GM18517 (cell line): Measurements from ENCODE around the gene MLNR.

Experiments used
- ATAC-seq: cut with Tn5 transposase; IDR thresholded peaks from one replicate; pipeline ENCODE4 v1.9.1; 2021; ENCODE audit warnings: mild to moderate bottlenecking, moderate library complexity; ENCODE audit not compliant: unreplicated experiment

MLNR gene

DNA sequence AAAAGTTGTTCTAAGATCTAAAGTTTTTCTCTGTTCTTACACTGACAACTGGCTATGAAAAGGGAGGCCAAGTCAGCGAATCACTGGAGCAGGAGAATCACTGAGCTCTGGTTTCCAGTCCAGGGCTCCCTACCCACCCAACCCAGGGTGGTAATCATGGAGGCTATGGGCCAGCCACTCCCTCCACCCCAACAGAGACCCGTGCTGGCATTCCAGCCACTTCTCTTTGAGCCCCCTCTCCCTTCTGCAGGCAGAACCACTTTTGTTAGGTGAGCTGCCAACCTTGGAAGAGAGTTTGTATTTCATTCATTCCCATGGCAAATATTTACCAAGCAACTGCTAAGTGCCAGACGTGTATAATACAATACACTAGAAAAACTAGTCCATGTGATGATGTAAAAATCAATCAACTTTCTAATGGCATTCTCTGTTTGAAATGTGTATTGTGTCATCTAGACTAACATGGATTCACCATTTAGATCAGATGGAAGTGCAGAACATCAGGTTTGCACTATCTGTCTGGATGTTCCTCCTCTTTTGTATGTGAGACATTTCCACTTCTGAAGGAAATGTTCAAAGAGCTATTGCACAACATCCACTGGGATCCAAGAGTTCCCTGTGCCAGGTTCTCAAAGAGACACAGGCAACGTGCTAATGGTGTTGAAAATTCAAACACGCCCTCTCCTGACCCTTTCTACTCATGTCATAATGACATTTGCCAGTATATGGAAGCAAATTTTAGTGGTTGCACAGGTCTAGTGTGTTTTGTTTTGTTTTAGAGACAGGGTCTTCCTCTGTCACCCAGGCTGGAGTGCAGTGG lies 5.3 kb downstream of the MLNR start:
- ATAC-seq: no peak

DNA sequence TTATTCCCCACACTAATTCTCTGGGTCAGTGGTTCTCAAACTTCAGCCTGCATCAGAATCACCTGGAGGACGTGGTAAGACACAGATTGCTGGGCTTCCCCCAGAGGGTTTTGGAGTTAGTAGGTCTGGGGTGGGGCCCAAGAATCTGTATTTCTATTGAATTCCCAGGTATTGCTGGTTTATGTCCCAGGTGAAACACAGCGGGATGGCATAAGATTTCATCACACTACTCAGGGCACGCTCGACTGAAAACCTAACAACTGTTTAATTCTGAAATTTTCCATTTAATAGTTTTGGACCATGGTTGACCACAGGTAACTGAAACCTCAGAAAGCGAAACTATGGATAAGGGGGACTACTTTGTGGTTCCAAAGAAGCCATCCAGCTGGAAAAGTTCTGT lies 6.5 kb downstream of the MLNR start:
- ATAC-seq: no peak

DNA sequence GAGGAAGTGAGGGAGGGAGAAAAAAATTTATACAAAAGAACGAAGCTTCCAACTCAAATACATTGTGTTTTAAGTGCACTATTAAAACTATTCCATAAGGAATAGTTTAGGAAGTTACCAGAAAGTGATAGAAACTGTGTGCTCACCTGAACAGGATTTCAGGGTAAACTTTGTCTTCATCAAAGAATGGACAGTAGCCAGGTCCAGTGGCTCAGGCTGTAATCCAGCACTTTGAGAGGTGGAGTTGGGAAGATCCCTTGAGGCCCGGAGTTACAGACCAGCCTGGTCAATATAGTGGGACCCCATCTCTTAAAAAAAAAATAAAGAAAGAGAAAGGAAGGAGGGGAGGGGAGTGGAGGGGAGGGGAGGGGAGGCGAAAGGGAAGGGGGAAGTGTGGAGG lies 14.6 kb downstream of the MLNR start:
- ATAC-seq: no peak

DNA sequence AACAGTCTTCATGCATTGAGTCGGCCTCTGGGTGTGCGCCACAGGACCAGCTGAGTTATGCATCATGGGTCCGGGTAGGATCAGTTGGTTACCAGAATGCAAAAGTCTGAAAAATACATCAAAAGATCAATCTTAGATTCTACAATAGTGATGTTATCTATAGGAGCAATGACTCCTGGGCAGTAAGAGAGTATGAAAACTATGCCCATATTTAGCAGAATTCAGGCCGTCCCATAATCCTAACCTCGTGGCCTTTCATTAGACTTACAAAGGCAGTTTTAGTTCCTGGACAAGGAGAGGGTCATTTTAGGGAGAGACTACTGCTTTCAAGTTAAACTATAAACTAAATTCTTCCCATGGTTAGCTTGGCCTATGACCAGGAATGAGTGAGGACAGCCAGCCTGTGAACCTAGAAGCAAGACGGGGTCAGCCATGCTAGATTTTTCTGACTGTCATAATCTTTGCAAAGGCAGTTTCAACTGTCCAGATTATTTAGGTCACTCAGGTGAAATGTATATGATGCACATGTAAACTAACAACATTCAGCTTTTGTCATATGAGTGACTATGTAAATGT lies 15.8 kb downstream of the MLNR start:
- no peak for ATAC-seq

DNA sequence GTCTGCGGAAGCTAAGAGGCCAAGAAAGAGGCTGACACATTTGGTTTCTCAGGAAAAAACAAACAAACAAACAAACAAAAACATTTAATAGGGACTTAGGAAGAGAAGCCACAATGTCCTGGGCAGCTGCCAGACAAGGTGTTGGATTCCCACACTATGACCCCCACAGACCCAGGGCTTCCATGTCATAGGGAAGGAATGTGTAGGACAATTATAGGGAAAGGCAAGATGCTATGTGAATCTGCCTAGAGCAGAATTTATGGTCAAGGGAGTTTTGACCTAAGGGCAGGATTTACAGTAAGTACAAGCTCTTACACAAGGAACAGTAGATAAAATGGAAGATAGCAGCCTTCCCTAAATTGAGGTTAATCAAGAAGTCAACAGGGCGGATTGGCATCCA lies 18.5 kb downstream of the MLNR start:
- no peak for ATAC-seq

DNA sequence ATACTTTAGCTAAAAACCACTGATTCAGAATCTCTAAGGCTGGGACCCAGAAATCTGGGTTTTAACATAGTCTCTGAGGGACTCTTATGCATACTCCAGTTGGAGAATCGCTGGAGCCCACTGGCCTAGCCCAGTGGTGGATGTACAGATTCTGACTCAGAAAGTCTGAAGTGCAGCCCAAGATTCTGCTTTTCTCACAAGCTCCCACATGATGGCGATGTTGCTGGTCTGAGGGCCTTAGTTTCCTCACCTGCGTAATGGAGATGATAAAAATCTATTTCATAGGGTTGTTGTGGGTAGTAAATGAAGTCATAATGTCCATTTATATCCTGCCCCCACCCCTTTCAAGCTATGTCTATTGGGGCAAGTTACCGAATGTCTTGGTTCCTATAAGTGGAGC lies 19.9 kb downstream of the MLNR start:
- no peak for ATAC-seq

DNA sequence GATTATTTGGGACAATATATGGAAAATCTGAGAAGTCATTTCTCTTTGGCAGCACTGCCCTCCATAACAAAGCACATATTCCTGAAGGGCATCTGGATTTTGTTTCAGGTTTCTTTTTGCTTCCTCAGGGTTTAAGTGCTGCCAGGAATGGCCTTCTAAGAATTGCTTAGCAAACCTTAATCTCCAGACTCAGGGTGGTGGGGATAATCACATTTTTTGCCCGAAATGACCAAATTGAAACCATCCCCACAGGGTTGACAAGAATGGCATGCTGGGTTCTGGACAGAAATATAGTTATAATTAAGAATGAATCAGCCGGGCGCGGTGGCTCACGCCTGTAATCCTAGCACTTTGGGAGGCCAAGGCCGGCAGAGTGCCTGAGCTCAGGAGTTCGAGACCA lies 21.2 kb downstream of the MLNR start:
- ATAC-seq: no peak

DNA sequence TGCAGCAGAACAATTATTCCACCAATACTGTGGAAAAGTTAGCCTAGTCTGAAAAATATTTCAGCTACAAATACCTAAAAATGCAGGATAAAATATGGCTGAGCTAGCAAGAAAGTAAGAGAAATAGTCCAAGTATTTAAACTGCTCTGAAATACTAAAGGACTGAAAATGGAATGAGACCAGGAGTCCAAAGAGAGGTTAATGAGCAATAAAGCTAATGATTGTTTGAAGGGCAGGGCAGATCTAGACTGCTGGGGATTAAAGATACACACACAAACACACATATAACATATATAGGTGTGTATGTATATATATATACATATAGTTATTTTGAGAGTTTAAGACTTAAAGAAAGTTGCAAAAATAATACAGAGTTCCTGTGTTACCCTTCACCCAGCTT lies 25.0 kb downstream of the MLNR start:
- no peak for ATAC-seq

DNA sequence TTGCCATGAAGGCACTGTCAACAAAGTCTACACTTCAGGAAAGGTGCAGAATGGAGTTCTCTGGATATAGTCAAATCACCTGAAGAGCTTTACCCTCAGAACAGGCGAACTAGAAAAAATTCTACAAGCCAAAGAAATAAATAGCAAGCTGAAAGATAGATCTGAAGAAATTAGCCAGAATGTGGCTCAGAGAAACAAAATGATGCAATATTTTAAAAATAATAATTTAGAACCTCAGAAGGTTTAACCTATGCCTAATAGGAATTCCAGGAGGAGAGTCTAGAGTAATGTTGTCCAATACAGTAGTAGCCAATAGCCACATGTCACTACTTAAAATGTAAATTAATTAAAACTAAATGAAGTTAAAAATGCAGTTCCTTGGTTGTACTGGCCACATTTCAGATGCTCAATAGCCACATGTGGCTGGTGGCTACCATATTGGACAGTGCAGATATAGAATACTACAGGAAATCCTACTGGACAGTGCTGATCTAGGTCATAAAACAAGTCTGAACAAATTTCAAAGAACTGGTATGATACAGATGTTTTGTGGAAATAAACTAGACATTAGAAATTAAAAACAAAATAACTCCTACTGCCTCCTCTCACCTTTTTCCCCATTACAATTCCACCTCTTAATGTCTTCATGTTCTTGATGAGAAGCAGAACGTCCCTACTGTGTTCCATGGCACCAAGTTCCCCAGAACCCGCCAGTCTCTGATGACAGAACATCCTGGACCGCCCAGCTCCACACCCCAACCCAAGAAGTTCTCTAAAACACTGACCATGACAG lies 26.9 kb downstream of the MLNR start:
- peak; percentile 37 for ATAC-seq

DNA sequence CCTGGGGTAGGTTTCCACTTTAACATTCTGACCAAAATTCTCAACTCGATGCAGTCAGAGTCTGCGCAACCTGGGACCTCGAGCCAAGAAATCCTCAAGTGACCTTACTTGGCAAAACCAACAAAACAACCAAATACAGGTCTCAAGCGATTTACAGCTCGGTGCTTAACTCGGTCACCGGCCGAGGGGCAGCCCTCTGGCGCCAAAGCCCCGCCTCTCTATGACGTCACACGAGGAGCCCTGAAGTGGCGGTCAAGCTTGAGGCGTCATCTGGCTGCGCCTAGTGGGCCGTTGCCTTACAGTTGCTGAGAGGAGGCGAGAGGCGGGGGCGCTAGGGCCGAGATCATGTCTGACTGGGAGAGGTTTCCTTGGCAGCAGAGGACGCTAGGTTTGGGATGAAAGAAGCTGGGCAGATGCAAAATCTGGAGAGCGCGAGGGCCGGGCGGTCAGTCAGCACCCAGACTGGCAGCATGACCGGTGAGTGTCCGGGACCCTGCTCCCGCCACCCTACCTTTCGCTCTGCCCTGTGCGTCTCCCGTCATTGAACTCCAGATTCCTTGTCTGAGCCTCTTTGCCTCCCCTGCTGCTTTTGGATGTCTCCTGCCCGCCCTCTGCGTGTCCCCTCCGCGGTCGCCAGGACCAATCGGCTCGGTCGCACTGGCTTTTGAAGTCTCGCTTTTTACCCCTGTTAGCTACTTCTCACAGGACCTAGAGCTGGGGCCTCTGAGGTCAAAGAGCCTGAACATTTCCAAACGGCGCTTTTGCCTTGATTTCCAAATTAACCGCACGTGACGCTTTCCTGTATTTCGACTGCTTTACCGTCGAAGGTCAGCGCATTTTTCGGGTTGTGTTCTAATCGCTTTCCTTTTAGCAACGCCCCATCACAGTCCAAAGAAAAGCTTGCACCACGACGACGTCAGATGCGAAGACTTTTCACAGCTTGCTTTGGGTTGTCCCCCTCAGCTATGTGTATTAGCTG lies 27.8 kb downstream of the MLNR start, which contains the start of gene CDADC1:
CDADC1 (plus strand) TSS at position 283 of the 979 bp plus-strand sequence; CDS start at position 396, 113 bp downstream.
- peak; percentile 96 for ATAC-seq

DNA sequence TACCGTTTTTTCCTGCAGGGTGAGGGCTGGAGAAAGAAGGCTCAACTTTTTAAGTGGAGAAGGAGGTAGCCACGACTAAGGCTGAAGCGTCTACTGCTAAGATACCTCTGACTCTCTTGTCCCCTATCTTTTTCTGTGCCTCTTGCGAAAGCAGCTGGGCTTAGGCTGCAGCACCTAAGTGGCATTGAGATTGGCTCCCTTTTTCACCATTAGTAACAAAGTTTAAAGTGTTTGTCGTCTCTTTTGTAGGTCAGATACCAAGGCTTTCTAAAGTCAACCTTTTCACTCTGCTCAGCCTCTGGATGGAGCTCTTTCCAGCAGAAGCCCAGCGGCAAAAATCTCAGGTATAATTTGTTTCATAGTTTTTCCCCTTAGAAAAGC lies 28.5 kb downstream of the MLNR start:
- ATAC-seq: no peak

DNA sequence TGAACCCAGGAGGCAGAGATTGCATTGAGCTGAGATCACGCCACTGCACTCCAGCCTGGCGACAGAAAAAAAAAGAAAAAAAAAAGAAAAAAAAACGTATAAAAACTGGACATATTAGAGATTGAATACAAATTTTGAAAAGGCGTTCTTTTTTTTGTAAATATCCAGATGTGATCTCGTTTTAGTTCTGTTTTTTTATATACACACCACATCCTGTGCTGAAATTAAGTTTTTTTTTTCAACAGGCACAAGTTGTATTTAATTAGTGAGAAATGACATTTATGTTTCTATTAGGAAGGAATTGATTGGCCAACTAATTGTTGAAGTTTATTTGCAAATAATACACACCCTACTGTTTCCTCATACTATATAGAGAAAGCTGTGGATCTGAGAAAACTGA lies 31.2 kb downstream of the MLNR start:
- ATAC-seq: no peak

DNA sequence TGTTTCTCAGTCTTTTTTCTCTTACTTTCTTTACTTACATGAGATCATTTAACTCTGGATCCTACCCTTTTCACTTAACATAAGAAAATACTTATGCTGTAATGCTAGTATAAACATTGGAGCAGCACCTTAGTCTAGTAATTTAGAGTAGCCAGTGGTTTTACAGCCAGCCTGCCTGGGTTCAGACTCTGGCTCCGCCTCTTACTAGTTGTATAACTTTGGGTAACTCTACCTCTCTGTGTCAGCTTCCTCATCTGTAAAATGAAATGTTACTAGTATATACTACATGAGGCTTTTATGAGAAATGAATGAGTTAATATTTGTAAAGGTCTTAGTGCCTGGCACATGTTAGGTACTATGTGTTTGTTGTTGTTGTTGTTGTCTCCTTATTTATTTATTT lies 33.2 kb downstream of the MLNR start:
- ATAC-seq: no peak

DNA sequence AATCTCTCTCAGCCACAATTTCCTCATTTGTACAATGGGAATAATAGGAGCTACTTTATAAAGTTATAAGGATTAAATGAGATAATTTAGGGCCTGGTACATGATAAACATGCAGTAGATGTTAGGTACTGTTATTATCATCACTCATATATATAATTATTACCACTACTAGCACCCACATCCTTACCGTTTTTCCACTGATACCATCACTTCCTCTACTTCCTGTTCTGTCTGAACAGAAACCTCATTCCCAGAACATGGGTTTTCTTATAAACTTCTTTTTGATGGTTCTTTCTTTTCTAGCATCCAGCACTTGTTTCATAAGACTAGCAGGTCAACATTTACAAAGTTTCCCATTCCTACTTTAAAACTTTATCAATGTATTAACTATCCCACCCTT lies 33.9 kb downstream of the MLNR start:
- no peak for ATAC-seq

DNA sequence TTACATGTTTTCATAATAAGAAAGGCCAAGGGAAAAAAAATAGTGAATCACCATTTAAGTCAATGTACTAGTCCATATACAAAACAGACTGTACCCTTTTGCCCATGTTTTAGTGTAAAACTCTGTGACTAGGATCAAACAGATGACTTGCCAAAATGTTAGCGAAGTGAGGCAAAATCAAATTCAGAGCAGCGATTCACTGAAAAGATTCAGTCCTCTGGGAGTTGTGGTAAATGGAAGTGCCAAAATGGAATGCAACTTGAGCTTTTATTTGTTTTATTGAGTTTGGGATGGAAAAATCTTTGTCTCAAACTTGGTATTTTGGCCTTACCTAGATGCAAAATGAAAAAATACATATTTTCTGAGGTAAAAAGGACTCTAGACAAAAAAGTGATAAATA lies 36.7 kb downstream of the MLNR start:
- ATAC-seq: no peak

DNA sequence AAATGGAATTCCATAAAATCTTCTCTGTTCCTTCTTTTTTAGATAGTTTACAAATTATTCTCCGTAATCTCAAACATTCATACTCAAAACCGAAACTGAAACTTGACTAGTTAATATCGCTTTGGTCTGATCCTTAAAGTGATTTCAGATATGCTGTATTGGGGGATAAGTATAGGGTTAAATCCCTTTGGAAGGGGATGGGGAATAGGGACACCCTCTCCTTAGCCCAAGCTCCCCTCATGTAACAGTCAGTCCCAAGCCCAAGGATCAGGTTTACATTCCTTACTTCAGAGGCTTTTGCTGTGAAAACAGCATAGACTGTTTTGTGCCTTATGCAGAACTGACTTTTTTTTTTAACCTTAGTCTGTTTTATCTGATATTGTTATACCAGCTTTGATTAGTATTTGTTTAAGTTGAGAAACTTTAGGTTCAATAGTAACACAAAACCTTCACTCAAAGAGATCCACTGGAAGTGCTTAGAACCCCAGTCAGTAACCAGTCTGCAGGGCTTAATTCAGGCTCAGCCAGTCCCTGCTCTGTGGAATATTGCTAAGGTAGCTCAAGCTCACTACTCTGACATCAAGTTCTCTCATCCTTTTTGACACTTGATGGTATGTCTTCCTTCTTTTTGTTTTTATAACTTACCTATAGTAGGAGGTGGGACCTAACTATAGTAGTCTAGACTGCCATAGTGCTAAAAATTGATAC lies 38.1 kb downstream of the MLNR start:
- ATAC-seq: no peak

DNA sequence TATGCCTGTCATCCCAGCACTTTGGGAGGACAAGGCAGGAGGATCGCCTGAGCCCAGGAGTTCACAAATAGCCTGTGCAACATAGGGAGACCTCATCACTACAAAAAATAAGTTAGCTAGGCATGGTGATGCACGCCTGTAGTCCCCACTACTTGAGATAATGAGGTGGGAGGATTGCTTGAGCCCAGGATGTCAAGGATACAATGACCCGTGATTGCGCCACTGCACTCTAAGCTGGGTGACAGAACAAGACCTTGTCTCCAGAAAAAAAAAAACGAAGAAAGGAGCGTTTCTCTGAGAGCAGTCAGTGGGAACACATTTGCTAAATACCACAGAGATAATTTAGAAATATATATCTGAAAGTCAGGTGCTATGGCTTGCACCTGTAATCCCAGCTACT lies 39.4 kb downstream of the MLNR start:
- no peak for ATAC-seq

DNA sequence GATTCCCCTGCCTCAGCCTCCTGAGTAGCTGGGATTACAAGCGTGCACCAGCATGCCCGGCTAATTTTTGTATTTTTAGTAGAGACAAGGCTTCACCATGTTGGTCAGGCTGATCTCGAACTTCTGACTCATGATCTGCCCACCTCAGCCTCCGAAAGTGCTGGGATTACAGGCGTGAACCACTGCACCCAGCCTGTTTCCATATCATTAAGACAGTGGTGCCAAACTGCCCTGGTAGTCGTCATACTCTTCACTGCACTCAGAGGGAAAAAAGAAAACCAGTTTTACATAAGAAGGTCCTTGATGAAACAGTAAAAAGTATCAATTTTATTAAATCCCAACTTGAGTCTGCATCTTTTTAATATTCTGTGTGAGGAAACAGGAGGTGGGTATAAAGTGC lies 42.5 kb downstream of the MLNR start:
- ATAC-seq: no peak

DNA sequence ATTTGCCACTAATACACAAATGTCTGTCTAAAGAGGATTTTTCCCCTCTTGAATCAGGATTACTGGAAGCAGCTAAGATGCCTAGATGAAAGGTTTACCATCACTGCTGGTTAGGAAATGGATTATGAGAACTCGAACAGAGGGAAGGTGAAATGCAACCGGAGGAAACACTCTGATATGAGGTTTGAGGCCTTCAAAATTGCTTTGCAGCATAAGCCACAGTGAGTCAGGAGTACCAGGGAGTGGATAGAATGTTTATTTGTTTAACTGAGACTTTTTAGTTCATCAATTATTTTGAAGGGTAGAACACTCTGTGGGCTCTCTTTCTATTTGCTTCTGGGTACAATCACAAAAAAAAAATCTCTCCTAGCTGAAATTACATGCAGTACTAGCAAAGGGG lies 45.7 kb downstream of the MLNR start:
- no peak for ATAC-seq

DNA sequence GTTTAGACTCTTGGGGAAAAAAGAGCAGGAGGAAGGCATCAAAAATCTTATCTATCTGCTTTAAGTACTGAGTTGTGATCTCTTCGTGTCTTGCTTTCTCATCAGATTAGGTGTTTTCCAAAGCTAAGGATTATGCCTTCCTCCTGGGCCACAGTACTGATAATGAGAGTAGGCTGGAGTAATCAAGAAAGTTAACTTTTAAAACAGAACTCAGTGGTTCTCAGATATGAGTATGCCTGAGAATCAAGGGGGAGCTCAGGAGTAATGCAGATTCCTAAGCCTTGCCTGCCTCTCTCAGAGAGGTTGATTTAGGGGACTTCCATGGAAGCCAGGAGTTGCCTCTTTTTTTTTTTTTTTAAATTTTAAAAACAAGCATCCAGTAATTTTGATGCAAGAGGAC lies 51.1 kb downstream of the MLNR start:
- ATAC-seq: no peak
